HG03108 (cell line): ENCODE results near the gene VSTM4.

Experiments
- ATAC-seq: cut with Tn5 transposase; IDR thresholded peaks from one replicate; pipeline ENCODE4 v1.9.1; 2021; ENCODE audit warnings: moderate library complexity; ENCODE audit not compliant: unreplicated experiment

Gene VSTM4

DNA sequence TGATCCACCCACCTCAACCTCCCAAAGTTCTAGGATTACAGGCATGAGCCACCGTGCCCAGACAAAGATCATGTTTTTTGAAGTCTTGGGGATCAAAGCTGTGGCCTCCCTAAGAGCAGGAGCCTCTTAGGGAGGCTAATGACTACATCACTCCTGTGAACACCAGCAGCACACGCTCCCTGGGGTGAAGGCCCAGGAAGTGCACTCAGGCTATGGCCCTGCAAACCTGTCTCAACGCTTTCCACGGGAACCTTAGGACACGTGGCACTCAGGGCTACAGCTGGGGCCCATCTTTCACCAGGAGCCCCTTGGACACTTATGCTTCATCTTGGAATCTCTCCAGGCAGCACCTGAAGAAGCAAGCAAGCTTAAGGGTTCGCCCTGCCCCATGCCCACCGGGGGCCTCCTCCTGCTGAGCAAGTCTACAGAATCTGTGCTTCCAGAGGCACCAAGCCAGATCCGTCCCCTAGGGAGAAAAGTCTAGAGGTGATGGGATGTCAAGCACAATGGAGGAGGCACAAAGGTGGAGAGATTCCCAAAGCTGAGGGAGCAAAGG lies 18.4 kb downstream of the VSTM4 start:
- no peak for ATAC-seq

DNA sequence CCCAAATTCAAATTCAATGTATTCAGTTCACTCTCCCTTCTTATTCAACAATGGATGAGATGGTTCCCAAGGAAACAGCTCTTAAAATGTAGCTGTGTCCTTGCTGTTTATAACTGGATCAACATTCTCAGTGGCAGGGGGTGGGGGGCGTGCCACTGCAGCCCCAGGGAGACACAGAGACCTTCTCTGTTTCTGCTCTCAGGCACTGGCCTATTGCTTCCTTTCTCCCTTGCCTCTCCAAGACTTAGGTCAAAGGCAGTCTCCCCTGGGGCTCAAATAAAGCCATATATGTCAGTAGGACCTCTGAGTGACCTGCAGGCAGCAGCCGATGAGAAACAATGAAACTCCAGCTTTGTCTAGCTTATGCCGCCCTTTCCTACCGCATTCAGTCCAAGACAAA lies 20.7 kb downstream of the VSTM4 start:
- ATAC-seq: no peak

DNA sequence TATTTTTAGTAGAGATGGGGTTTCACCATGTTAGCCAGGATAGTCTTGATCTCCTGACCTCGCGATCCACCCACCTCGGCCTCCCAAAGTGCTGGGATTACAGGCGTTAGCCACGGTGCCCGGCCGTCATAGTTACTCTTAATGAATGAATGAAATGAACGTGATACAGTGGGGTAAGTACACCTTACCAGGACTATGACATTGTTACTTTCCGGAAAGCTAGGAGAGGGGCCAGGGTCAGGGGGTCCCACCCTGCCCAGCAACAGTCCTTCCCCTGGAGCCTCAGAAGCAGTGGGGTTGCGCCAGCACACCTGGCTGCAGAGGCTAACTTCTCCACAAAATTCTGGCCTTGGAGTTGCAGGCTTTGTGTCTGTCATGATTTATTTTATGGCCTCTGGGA lies 21.4 kb downstream of the VSTM4 start:
- ATAC-seq: no peak

DNA sequence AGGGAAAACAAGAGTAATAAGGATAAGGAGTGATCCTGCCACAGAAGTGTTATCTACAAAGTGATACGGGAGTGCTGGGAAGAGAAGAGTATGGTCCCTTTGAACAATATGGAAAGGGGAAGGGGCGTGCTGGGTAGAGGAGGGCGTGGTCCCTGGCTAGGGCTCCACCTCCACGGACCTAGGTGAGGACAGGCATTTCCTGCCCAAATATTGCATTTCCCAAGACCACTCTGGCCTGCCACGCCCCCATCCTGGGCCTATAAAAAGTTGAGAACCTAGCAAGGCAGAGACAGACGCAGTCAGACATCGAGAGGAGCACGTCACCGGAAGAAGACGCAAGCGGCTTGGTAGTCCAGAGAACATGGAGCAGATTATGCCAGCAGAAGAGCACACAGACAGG lies 22.8 kb downstream of the VSTM4 start:
- ATAC-seq: no peak

DNA sequence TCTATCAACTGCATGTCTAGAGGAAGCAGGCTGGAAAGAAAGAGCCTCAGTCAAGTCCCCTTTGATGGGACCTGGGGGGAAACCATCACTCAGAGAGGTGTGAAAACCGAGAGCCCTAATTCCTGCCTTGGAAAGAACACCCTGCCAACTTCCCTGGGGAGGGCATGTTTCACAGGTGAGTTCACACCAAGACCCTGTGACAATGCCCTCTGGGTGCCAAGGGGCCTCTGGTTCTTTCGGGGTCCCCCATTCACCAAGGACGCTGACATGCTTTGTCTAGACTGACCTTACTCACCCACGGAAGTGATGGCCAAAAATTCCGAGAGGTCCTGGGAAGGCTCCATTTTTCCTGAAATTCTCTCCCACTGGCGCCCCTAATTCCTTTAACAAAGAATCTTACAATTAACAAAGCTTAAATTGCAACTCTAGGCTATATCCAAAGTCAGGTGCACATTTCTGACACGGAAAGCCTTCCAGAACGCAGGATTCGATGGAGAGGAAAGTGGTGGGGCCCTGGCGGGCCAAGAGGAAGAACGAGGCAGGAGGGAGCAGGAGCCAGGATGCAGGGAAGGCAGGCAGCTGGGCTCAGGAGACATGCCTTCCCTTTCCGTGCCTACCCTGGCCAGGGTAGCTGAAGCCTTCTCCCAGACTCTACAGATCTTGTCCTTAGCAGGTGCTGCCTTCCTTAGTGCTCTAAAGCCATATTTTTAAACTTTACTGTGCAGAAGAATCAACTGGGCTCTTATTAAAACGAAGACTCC lies 23.7 kb downstream of the VSTM4 start:
- no peak for ATAC-seq

DNA sequence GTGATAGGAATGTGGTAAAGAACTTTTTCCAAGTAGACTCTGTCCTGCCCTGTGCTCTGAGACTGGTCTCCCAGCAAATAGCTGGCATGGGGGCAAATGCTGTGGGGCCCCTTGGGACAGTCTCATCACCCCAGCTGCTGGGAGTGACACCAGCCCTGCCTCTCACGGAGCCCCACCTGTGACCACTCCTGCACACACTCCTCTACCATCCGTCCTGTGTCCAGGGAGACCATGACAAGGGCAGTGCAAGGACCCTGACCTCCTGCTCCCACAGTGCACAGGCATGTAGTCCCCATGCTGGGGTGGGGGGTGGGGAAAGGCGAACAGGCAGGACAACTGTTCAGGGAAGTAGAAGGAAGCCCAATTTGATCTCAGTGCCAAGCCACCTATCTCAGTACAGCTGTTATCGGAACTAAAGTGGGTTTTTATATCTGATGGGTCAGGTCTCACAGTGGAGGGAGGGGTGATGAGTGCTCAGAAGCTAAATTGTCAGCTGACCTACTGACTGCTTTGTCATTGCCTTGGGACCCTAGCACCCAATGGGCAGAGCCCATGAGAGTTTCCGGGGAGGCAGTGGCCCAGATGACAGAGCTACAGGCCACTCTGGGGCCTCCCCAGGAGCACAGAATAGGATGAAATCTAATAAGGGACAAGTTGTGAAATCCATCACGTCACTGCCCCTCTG lies 24.5 kb downstream of the VSTM4 start:
- ATAC-seq: no peak

DNA sequence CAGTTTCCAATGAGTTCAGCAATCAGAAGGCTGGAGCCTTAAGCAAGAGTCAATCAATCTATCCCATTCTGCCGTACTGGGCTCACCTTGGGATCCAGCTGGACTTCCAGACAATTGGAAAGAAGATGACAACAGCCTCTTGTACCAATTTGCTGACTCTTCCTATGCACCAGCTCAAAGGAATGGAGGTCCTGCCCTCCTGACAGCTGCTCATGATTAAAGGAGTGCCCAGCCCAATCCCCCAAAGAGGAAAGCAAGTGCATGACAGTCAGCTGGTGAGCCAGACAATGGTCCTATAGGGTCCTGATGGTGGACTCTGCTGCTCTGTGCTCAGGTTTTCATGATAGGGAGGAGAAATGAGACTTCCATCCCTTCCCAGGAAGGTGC lies 25.1 kb downstream of the VSTM4 start:
- no peak for ATAC-seq

DNA sequence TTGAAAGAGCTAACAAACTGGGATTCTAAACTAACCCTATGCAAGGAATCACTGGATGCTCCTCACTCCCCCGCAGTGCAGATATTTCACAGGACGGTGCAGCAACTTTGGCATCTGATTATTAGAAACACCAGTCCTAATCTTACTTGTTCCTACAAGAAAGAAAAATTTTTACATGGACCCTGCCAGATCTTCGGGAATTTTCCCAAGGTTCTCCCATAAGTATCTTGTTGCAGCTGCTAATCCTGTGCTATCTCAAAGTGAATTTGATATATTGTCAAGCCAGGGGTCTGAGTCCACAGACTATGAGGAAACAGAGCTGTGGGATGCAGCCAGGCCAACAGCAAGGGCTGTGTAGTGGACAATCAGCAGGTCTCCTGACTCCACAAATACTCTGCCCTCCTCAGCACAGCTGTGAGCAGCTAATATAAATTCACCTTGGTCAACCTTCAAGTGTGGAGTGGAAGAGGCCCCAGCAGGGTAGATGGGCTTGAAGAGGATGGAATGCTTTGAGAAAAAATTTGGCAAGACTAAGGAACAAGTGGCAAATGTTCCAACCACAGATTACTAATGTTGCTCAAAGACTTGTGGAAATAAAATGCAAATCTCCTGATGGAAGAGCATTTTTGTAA lies 25.6 kb downstream of the VSTM4 start:
- ATAC-seq: no peak

DNA sequence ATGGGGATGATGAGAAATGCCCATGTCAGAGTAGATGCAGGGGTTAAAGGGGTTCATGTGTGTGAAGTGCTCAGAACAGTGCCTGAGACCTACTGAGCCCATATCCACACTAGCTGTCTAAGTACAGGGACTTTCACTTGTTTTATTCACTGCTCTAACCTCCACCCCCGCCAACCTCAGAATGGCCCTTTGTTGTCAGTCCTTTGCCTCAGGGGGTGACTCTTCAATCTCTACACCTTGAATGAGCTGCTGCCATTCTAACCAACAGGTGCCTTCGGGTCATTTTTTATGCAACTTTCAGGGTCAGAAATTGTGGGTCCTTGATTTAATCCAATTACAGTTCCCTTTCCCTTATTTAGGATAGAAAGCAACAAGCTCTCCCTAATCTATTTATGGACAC lies 26.2 kb downstream of the VSTM4 start:
- no peak for ATAC-seq

DNA sequence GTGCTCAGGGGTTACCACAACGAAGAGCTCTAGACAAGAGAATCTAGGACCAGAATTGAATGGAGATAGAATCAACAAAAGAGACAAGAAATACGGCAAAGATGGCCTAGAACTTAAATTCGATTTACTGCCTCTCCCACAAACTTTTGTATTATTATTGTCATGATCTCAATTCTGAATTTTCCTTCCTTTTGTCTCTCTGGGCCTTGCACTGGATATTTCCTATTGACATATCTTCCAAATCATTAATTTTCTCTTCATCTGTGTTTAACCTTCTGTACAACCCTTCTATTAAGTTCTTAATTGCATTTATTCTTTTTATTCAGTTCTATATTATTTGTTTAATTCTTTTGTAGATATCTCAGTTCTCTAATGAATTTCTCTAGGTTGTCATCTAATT lies 28.4 kb downstream of the VSTM4 start:
- ATAC-seq: no peak

DNA sequence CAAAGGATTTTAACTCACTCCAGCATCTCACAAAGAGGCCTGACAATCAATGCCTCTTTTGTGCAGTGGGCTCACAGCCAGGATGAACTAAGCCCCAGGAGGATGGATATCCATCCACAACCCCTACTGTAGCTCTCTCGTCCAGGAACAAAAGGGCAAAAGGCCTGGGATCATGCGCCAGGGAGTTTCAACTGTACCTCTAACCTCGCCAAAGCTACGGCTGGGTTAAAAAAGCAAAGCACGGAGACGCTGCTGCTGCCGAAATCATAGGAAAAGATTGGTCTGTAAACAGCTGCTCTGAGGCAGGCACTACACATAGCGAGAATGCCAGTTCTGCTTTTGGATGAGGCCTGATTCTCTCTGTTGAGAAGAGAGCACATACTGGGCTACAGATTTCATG lies 32.1 kb downstream of the VSTM4 start:
- no peak for ATAC-seq

DNA sequence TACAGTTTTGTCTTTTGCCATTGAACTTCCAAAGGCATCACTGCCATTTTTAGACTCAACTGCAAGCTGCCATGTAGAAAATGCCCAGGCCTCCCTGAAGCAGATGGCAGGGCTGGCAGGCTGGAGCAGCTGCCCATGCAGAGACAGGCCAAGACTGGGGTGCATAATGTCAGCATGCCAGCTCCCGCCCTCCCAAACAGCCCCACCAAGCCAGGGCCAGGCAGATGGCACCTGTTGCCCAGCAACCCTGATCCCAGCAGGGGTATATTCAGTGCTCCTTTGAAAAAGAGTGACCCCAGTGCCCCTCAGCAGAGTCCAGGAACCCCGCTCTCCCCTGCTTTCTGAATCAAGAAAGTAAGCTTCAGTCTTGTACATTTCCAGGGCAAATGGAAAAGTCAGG lies 32.6 kb downstream of the VSTM4 start:
- no peak for ATAC-seq

DNA sequence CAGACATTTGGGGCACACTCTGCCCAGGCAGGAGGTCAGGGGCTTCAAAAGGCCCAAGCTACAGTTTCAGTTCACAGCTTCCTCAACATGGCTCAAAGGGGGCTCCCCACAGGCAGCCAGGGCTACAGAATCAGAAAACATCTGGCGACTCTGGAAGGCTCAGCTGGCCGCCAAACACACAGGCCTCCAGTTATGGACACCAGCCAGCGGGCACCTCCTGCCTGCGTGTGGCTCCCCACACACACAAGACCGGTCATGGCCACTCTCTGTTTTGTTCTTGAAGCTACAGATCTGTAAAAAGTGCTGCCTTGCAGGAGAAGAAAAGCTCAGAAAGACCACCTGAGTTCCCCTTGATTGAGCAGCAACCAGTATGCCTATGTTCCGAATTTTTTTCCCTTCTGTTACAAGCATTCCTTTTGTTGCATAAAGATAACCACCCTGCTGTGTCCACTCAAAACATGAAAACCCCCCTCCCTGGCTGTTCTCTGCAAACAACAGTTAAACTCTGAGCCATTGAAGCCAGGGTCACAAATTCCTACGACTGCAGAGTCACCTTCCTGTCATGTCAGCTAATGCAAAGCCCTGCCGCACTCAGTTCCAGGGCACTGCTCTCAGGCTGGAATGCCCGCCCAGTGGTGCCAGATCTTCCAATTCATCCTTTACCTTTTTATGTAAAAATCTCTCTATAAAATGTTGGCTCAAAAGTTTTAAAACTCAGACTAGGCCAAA lies 33.6 kb downstream of the VSTM4 start:
- ATAC-seq: no peak

DNA sequence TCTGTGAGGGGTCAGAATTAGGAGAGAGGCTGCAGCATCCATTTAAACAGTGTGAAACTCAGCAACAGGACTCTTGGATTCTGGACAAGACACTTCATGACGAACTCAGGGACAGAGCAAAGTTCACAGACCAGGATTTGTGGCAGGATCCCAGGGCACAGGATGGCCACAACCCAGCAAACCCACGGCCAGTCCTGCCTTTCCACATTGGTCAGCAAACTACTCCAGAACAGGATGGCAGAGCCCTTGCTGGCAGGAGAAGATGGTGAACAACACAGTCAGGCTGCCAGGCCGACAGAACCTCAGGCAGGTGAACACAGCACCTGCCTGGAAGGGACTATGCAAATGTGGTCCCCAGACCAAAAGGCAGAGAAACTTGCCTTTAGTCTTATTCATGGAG lies 34.4 kb downstream of the VSTM4 start:
- ATAC-seq: no peak

DNA sequence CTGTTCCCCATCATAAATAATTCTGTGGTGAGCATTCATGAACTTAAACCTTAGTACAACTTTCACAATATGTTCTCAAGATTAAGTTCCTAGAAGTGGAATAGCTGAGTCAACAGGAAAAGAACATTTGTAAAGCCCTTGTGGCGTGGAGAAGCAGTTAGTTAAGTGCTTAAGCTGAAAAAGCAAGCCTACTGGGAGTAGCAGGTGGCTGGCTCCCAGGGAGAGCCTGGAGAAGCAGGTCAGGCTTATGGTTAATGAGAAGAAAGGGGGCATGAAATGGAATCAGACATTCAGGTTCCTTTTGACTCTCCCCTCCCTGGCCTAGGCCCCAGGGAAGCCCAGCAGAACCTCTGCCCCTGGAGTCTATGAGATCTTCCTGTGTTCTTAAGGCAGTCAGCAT lies 35.3 kb downstream of the VSTM4 start:
- ATAC-seq: no peak

DNA sequence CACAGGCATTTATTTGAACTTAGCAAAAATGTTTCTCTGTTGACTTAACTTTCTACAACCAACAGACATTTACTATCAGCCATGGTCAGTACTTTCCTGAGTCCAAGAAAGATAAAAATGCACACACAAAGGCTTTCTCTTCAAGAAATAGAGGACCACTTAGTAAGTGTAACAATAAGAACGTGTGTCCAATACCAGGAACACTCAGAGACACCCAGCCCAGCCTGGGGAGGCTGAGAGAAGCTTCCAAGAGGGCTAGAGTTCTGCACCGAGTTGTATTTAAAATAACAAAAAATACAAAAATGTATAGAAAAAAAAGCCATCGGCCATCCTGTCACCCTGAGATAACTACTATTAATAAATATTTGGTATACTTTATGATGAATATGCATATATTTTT lies 35.8 kb downstream of the VSTM4 start:
- no peak for ATAC-seq

DNA sequence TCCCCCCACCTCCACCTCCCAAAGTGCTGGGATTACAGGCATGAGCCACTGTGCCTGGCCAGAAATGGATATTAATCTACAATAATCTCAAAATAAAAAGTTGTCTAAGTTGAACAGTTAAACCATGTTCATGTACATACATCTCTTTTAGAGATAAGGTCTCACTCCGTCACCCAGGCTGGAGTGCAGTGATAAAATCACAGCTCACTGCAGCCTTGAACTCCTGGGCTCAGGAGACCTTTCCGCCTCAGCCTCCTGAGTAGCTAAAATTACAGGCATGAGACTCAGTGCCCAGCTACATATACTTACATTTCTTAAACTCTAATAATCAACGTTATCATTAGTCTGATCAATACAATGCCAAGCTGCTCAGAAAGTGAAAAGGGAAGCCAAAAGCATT lies 36.2 kb downstream of the VSTM4 start:
- ATAC-seq: no peak

DNA sequence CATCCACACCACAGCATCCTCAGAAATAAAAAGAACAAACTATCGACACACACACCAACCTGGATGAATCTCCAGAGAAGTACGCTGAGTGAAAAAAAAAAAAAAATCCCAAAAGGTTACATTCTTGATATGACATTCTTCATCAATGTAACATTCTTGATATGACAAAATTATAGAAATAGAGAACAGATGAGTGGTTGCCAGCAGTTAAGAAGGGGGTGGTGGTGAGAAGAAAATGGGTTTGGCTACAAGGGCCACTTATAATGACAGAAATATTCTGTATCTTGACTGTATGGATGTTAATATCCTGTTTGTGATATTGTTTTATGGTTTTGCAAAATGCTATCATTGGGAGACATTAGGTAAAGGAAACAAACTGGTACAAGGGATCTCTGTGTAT lies 36.9 kb downstream of the VSTM4 start:
- no peak for ATAC-seq

DNA sequence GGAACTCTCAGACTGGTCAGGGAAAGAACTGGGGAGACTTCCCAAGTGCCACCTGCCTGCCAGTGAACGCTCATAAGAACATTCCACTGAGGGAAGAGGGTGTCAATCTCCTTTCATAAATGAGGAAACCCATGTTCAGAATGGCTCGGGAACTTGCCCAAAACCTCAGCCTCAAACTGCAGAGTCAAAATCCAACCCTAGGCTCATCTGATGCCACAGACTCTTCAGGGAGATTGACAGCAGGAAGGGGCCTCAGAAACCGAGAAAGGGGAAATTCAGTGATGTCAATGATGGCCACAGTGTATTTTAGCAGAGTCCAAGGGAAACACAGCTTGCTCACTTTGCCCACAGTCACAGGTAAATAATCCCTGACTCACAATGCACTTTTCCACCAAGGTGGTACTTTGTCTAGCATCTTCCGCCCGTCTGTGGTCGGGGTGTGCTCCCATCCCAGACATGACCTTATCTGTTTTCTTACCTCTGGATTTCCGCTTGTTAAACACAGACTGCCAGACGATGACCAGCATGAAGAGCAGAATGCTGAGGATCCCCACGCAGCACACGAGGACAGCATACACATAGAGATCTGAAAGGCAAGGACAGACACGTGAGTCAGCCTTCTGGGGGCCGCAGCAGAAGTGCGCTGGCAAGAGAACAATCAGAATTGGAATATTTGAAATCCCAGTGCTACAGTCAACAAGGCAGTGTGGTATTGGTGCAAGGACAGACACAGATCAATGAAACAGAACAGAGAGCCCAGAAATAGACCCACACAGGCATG lies 38.4 kb downstream of the VSTM4 start:
- peak; percentile 79 for ATAC-seq

DNA sequence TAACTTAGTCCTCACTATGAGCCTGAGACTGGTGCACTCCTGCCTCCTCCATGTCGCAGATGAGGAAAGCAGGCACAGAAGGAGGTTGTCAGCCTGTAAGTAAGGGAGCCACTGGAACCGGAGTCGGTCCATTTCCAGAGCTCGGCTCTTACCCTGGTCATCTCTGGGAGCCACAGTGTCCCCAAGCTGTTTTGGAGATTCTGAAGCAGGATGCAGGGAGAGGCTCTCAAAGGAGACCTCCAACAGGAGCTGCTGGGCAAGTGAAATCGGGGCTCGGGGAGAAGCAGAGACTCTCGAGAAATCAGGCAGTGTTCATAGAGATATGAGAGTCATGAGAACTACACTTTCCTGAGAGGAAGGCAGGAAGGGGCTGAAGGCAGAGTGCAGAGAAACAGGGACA lies 39.0 kb downstream of the VSTM4 start:
- no peak for ATAC-seq

DNA sequence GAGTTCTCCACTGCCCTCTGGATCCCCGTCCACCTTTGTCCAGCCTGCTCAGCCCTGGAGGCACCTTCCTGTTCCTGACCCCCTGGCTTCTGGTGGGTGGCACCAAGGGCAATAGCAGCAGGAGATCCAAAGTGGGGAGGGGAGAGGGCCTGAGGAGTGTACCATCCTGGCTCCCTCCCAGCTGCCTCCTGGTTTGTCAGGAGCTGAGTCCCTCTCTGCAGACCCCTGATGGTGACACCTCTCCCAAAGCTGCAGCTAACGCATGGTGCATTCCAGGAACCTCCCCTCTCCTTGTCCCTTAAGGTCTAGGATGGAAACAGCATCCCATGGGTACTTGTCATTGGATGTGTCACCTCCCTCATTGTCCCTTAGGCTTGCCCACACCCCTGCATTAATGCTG lies 39.6 kb downstream of the VSTM4 start:
- no peak for ATAC-seq
